Upper lobe of left lung (tissue), 6 donors: ENCODE data around the gene KLHL29. TPM values are rescaled to one million over a fixed set of nuclear protein-coding genes. Genes with fewer than 3 reads are reported as not detected.

Experiments used
- ATAC-seq, 2 donors: fragments of 200-7000 bp; cut with Tn5 transposase; one replicate each; pipeline ENCODE4 v1.9.1; 2022; ENCODE audit warnings: mild to moderate bottlenecking in 2 of 2, moderate library complexity in 2 of 2; ENCODE audit not compliant: low FRiP score in 2 of 2
- DNase-seq, 2 donors: peaks; one replicate each; pipeline ENCODE4 v3.0.0-alpha.2; 2019 to 2020
- H3K27ac ChIP-seq, 4 donors: fragments of 200-600 bp; sonication (generic); one replicate each; pipeline ENCODE4 v1.5.1; 2016 to 2019
- H3K27me3 ChIP-seq, 4 donors: fragments of 200-600 bp; sonication (generic); one replicate each; pipeline ENCODE4 v1.5.1; 2017 to 2019
- H3K36me3 ChIP-seq, 4 donors: fragments of 200-600 bp; sonication (generic); one replicate each; pipeline ENCODE4 v1.5.1; 2016 to 2019
- H3K4me1 ChIP-seq, 4 donors: fragments of 200-600 bp; sonication (generic); one replicate each; pipeline ENCODE4 v1.5.1; 2018 to 2019
- H3K4me3 ChIP-seq, 4 donors: fragments of 200-600 bp; sonication (generic); one replicate each; pipeline ENCODE4 v1.5.1; 2017 to 2019; ENCODE audit warnings: mild to moderate bottlenecking in 2 of 4, moderate library complexity in 1 of 4
- H3K9me3 ChIP-seq, 4 donors: fragments of 200-600 bp; sonication (generic); one replicate each; pipeline ENCODE4 v1.5.1; 2018 to 2019
- EP300 ChIP-seq, 4 donors: sonication (generic); formaldehyde crosslinking; IDR thresholded peaks; one replicate each; pipeline ENCODE4 v1.5.1; 2017; ENCODE audit warnings: antibody characterized with exemption in 4 of 4, control low read depth in 2 of 4
- POLR2A ChIP-seq, 4 donors: fragments of 450-650 bp; IDR thresholded peaks; one replicate each; pipeline ENCODE4 v1.5.1; 2016 to 2017; ENCODE audit warnings: antibody characterized with exemption in 4 of 4, mild to moderate bottlenecking in 2 of 4
- POLR2AphosphoS5 ChIP-seq, 2 donors: sonication (generic); formaldehyde crosslinking; IDR thresholded peaks; one replicate each; pipeline ENCODE4 v1.5.1; 2017; ENCODE audit warnings: antibody characterized with exemption in 2 of 2
- WGBS, 2 donors: methylation state at CpG; one replicate each; pipeline ENCODE4 v1.1.5; 2017 to 2018; 5-methylcytosine and 5-hydroxymethylcytosine counted together
- total RNA-seq, 6 donors: library from RNA; depleted of rRNA in 4 of 6; stranded (reverse); fragments of >200 nt in 4 of 6; gene quantifications; one replicate each; pipeline versions ENCODE4 v1.1.0 to v1.2.1, GENCODE V29; 2016 to 2021
- TF ChIP-seq, protein P1 (sequence below), 6 experiments: fragments of 450-650 bp in 4 of 6; fragments of 200-600 bp in 2 of 6; sonication (generic) in 2 of 6; IDR thresholded peaks; one replicate each; pipeline ENCODE4 v1.5.1; 2016 to 2019; ENCODE audit warnings: antibody characterized with exemption in 6 of 6
- donor health status: DM: no; HTN: no; CAD: no; lungs with moderate emphysema.
- donor health status: DM: no; HTN: yes; CAD: no; lungs with severe emphysema.

KLHL29 gene
- total RNA-seq, 6 donors from 2014 or later = 8.6 to 34.4 (median 18.2) TPM

DNA sequence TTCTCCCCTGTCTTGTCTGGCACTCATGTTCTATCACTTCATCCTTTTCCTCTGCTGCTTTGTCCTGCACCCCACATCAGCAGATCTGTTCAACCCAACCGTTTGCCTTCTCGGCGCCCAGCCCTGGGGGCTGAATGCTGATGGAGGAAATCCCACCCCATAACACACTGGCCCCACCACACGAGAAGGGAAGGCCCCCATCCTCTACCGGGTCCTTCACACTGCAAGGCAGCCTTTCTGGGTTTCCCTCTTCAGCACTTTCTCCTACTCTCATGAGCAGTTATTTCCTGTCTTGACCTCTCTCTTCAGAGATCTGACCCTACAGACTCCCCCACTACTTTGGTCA, 314.6 kb downstream of the KLHL29 start:
- WGBS, 2 donors = 81 to 95% methylated on average over 5 of the region's 5 CpGs
- H3K4me3 ChIP-seq = no peak overlapping the region
- TF ChIP-seq POLR2AphosphoS5 (IDR thresholded peaks at IDR 0.05) = no peak
- TF ChIP-seq, protein P1, sequence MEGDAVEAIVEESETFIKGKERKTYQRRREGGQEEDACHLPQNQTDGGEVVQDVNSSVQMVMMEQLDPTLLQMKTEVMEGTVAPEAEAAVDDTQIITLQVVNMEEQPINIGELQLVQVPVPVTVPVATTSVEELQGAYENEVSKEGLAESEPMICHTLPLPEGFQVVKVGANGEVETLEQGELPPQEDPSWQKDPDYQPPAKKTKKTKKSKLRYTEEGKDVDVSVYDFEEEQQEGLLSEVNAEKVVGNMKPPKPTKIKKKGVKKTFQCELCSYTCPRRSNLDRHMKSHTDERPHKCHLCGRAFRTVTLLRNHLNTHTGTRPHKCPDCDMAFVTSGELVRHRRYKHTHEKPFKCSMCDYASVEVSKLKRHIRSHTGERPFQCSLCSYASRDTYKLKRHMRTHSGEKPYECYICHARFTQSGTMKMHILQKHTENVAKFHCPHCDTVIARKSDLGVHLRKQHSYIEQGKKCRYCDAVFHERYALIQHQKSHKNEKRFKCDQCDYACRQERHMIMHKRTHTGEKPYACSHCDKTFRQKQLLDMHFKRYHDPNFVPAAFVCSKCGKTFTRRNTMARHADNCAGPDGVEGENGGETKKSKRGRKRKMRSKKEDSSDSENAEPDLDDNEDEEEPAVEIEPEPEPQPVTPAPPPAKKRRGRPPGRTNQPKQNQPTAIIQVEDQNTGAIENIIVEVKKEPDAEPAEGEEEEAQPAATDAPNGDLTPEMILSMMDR (IDR thresholded peaks at IDR 0.05) = no peak
- TF ChIP-seq EP300 (IDR thresholded peaks at IDR 0.05) = no peak
- TF ChIP-seq POLR2A (IDR thresholded peaks at IDR 0.05) = no peak
- H3K27ac ChIP-seq = peak overlapping the region in 1 of 4 donors; percentile 23
- peak; percentile 10 to 15 for DNase-seq
- peaks cover 0 to 9% (median 8%) of the 10 kb centered on the region in 4 donors for H3K4me1 ChIP-seq
- no peaks in the 10 kb centered on the region for H3K27me3 ChIP-seq
- H3K36me3 ChIP-seq = peaks cover 0 to 17% (median 14%) of the 10 kb centered on the region in 4 donors
- H3K9me3 ChIP-seq = no peaks in the 10 kb centered on the region
- no peak for ATAC-seq

DNA sequence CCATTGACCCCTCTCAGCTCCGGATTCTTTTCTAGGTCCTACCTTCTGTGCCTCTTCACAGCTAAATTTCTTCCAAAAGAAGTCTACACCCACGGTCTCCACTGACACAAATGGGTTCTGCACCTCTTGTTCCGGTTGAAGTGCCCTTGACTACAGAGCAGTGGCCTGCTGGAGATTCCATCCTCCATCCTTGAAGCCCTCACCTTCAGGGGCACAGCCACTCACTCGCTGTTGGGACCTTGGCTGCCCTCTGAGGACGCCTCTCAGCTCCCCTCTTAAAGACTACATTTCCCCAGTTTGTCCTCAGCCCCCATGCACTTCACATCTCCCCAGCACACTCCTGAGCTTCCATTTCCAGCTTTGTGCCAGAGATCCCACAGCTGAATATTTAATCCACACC, 315.6 kb downstream of the KLHL29 start:
- Histone ChIP-seq H3K27ac (no peak overlapping the region), H3K4me3 (no peak overlapping the region), H3K4me1 (peaks cover 0 to 9% (median 8%) of the 10 kb centered on the region in 4 donors), H3K9me3 (no peaks in the 10 kb centered on the region), H3K27me3 (no peaks in the 10 kb centered on the region), H3K36me3 (peaks cover 0 to 19% (median 14%) of the 10 kb centered on the region in 4 donors)
- ATAC-seq (no peak), DNase-seq (peak in 1 of 2 donors; percentile 18)
- 66 to 78% methylated on average over 5 of the region's 5 CpGs for WGBS, 2 donors
- TF ChIP-seq EP300 (IDR thresholded peaks at IDR 0.05) (no peak), POLR2A (IDR thresholded peaks at IDR 0.05) (no peak), POLR2AphosphoS5 (IDR thresholded peaks at IDR 0.05) (no peak)
- TF ChIP-seq, protein P1 (IDR thresholded peaks at IDR 0.05) = no peak

DNA sequence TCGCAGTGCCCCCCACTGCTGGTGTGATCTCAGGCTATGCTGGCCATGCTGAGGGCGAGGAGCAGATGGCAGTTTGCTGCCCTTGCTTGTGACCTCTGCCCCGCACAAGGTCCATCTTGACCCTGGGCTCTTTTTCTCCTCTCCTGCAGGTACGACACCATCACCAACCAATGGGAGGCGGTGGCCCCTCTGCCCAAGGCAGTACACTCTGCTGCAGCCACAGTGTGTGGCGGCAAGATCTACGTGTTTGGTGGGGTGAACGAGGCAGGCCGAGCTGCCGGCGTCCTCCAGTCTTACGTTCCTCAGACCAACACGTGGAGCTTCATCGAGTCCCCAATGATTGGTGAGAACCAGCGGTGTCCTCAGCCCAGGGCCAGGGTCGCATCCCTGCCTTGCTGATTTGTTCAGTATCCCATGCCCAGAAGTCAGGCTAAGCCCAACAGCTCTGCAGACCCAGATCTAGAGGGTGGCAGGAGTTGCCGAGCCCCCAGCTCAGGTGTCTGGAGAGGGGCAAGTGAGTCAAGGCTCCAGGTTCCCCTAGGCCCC, 318.1 kb downstream of the KLHL29 start:
- Histone ChIP-seq H3K4me3 (no peak overlapping the region), H3K27me3 (no peaks in the 10 kb centered on the region), H3K9me3 (no peaks in the 10 kb centered on the region), H3K36me3 (peaks cover 0 to 22% (median 19%) of the 10 kb centered on the region in 4 donors), H3K4me1 (peaks cover 0 to 9% (median 5%) of the 10 kb centered on the region in 4 donors), H3K27ac (no peak overlapping the region)
- ATAC-seq = no peak
- no peak for TF ChIP-seq POLR2A (IDR thresholded peaks at IDR 0.05)
- TF ChIP-seq POLR2AphosphoS5 (IDR thresholded peaks at IDR 0.05) = no peak
- TF ChIP-seq, protein P1 (IDR thresholded peaks at IDR 0.05) = no peak
- peak in 1 of 2 donors; percentile 18 for DNase-seq
- WGBS, 2 donors = 91 to 93% methylated on average over 10 to 16 of the region's 17 CpGs

DNA sequence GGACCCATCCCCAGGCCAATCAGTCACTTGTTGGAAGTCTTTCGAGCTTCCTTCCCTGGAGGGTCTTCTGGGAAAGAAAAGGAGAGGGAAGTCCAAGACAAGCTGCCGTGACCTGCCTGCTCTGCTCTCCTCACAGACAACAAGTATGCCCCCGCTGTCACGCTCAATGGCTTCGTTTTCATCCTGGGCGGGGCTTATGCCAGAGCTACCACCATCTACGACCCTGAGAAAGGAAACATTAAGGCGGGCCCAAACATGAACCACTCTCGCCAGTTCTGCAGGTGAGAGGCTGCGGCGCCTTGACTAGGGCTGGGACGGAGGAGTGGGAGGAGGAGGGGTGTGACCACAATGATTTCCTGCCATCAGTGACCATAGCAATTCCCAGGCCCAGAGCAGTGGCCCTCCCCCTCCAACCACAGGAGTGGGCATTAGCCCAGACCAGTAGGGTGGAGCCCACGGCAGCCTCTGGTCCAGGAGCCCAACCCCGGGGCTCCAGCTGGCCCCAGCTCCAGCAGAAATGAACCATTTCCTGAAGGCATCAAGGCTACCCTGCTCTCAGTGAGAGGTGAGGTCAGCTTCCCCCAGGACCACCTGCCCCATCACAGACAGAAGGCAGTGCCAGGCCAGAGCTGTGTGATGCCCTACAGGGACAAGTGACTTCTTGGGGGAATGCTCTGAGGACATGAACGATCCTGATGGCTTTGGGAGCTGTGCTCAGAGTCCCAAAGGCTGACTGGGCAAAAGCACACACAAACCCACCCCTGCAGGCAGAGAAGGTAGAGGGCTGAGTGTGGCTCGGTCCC, 318.8 kb downstream of the KLHL29 start:
- H3K4me1 ChIP-seq = peaks cover 0 to 6% (median 2%) of the 10 kb centered on the region in 4 donors
- TF ChIP-seq POLR2AphosphoS5 (IDR thresholded peaks at IDR 0.05) (no peak), EP300 (IDR thresholded peaks at IDR 0.05) (no peak), POLR2A (IDR thresholded peaks at IDR 0.05) (no peak)
- TF ChIP-seq, protein P1 (IDR thresholded peaks at IDR 0.05) = no peak
- H3K9me3 ChIP-seq = no peaks in the 10 kb centered on the region
- peaks cover 0 to 25% (median 19%) of the 10 kb centered on the region in 4 donors for H3K36me3 ChIP-seq
- H3K27ac ChIP-seq = no peak overlapping the region
- 89 to 91% methylated on average over 14 to 16 of the region's 16 CpGs for WGBS, 2 donors
- DNase-seq = peak in 1 of 2 donors; percentile 15
- H3K4me3 ChIP-seq = no peak overlapping the region
- peak in 1 of 2 donors; percentile 26 for ATAC-seq
- H3K27me3 ChIP-seq = no peaks in the 10 kb centered on the region
